ENCODE data around the gene VPS13C. TPM values are rescaled to one million over a fixed set of nuclear protein-coding genes. Genes with fewer than 3 reads are reported as not detected.

VPS13C gene
- polyA plus RNA-seq, 1 donor from 2014 or later, result 17.2 TPM

GRCh38 chr15:61828860-61829513 is 231.3 kb downstream of the VPS13C start:
- Mint-ChIP-seq H3K27me3 (peaks cover 24% of the 10 kb centered on the region), H3K4me3 (no peak overlapping the region), H3K36me3 (no peaks in the 10 kb centered on the region), H3K4me1 (peaks cover 0 to 2% (median 1%) of the 10 kb centered on the region in 3 donors), H3K27ac (no peak overlapping the region), H3K9me3 (no peaks in the 10 kb centered on the region)

GRCh38 chr15:61828008-61828407 is 232.2 kb downstream of the VPS13C start:
- peaks cover 0 to 3% (median 0%) of the 10 kb centered on the region in 3 donors for H3K9me3 Mint-ChIP-seq
- no peak overlapping the region for H3K4me3 Mint-ChIP-seq
- no peaks in the 10 kb centered on the region for H3K4me1 Mint-ChIP-seq
- H3K27me3 Mint-ChIP-seq, result peaks cover 25% of the 10 kb centered on the region
- no peaks in the 10 kb centered on the region for H3K36me3 Mint-ChIP-seq
- no peak overlapping the region for H3K27ac Mint-ChIP-seq

- H3K27me3 Mint-ChIP-seq, result peaks cover 24% of the 10 kb centered on the region
- H3K4me3 Mint-ChIP-seq, result no peak overlapping the region
- H3K9me3 Mint-ChIP-seq, result peaks cover 0 to 3% (median 0%) of the 10 kb centered on the region in 3 donors
- H3K4me1 Mint-ChIP-seq, result no peaks in the 10 kb centered on the region
- H3K27ac Mint-ChIP-seq, result no peak overlapping the region
- H3K36me3 Mint-ChIP-seq, result no peaks in the 10 kb centered on the region
These were observed 233.1 kb downstream of the VPS13C start for GRCh38 chr15:61827131-61827530.

GRCh38 chr15:61824291-61824690 is 236.0 kb downstream of the VPS13C start:
- peaks cover 0 to 5% (median 0%) of the 10 kb centered on the region in 3 donors for H3K9me3 Mint-ChIP-seq
- H3K4me1 Mint-ChIP-seq, result no peaks in the 10 kb centered on the region
- H3K4me3 Mint-ChIP-seq, result no peak overlapping the region
- no peak overlapping the region for H3K27ac Mint-ChIP-seq
- peaks cover 18% of the 10 kb centered on the region for H3K27me3 Mint-ChIP-seq
- H3K36me3 Mint-ChIP-seq, result no peaks in the 10 kb centered on the region

DNA sequence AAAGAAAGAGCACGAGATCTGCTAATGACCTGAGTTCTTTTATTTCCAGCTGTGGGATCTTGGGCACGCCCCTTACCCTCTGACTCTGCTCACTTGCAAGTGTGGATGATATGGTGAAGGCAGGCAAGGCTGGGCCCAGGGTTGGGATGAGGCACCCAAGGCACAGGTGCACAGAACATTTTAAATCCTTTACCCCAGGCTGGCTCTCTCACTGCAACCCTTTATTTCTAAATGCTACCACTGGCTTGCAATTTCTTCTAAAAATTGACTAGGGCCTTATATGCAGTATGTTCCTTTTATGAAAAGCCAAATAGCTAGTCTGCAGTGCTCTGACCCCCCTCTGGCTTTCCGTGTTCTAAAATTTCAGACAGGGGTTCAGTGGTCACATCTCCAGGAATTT is 237.7 kb downstream of the VPS13C start:
- H3K27ac Mint-ChIP-seq, result no peak overlapping the region
- H3K4me3 Mint-ChIP-seq, result no peak overlapping the region
- H3K9me3 Mint-ChIP-seq, result peaks cover 0 to 5% (median 0%) of the 10 kb centered on the region in 3 donors
- H3K36me3 Mint-ChIP-seq, result no peaks in the 10 kb centered on the region
- peaks cover 14% of the 10 kb centered on the region for H3K27me3 Mint-ChIP-seq
- H3K4me1 Mint-ChIP-seq, result no peaks in the 10 kb centered on the region

GRCh38 chr15:61820951-61821350 is 239.3 kb downstream of the VPS13C start:
- peaks cover 0 to 5% (median 0%) of the 10 kb centered on the region in 3 donors for H3K9me3 Mint-ChIP-seq
- H3K27me3 Mint-ChIP-seq, result peaks cover 14% of the 10 kb centered on the region
- no peak overlapping the region for H3K4me3 Mint-ChIP-seq
- no peak overlapping the region for H3K27ac Mint-ChIP-seq
- H3K36me3 Mint-ChIP-seq, result no peaks in the 10 kb centered on the region
- H3K4me1 Mint-ChIP-seq, result no peaks in the 10 kb centered on the region

- Mint-ChIP-seq H3K9me3 (peaks cover 0 to 5% (median 0%) of the 10 kb centered on the region in 3 donors), H3K27me3 (peaks cover 15% of the 10 kb centered on the region), H3K4me3 (no peak overlapping the region), H3K4me1 (no peaks in the 10 kb centered on the region), H3K36me3 (no peaks in the 10 kb centered on the region), H3K27ac (no peak overlapping the region)
These were observed 240.0 kb downstream of the VPS13C start for GRCh38 chr15:61820212-61820611.

GRCh38 chr15:61819386-61819785 is 240.9 kb downstream of the VPS13C start:
- H3K4me1 Mint-ChIP-seq, result no peaks in the 10 kb centered on the region
- no peak overlapping the region for H3K27ac Mint-ChIP-seq
- H3K27me3 Mint-ChIP-seq, result peaks cover 13% of the 10 kb centered on the region
- H3K4me3 Mint-ChIP-seq, result no peak overlapping the region
- H3K9me3 Mint-ChIP-seq, result peaks cover 0 to 5% (median 0%) of the 10 kb centered on the region in 3 donors
- H3K36me3 Mint-ChIP-seq, result no peaks in the 10 kb centered on the region

DNA sequence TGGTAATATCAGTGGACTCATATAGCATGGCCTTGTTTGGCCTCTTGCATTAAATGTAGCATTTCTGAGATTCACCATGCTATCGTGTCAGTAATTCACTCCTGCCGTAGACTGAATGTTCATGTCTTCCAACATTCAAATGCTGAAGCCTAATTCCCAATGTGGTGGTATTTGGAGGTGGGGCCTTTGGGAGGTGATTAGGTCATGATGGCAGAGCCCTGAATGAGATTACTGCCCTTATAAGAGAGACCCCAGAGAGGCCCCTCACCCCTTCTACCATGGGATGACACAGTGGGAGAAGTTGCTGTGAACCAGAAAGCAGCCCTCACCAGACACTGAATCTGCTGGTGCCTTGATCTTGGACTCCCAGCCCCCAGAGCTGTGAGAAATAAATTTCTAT is 241.4 kb downstream of the VPS13C start:
- Mint-ChIP-seq H3K27ac (no peak overlapping the region), H3K4me3 (no peak overlapping the region), H3K27me3 (peaks cover 9% of the 10 kb centered on the region), H3K9me3 (peaks cover 0 to 5% (median 0%) of the 10 kb centered on the region in 3 donors), H3K4me1 (no peaks in the 10 kb centered on the region), H3K36me3 (no peaks in the 10 kb centered on the region)

DNA sequence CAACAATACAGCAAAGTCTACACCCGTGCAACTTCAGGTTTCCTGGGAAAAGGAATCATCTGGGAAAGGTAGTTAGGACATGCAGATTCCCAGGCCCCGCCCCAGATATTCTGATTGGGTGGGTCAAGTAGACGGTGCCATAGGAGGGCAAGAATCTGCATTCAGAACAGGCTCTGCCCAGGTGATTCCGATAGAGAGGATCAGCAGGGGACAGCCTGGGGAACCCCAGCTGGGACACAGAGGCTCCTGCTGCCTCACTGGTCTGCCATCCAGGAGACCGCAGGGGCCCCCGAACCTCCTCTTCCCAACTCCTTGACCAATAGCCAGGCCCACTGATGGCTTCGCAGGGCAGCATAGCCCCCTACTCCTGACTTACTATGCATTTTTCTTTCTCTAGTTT is 243.4 kb downstream of the VPS13C start:
- Mint-ChIP-seq H3K9me3 (peaks cover 0 to under 1% (median 0%) of the 10 kb centered on the region in 3 donors), H3K36me3 (no peaks in the 10 kb centered on the region), H3K4me1 (no peaks in the 10 kb centered on the region), H3K4me3 (no peak overlapping the region), H3K27ac (no peak overlapping the region), H3K27me3 (peaks cover 7% of the 10 kb centered on the region)

- Mint-ChIP-seq H3K27ac (no peak overlapping the region), H3K4me3 (no peak overlapping the region), H3K36me3 (no peaks in the 10 kb centered on the region), H3K9me3 (no peaks in the 10 kb centered on the region), H3K27me3 (peaks cover 7% of the 10 kb centered on the region), H3K4me1 (no peaks in the 10 kb centered on the region)
These were observed 244.7 kb downstream of the VPS13C start for GRCh38 chr15:61815356-61816083.

DNA sequence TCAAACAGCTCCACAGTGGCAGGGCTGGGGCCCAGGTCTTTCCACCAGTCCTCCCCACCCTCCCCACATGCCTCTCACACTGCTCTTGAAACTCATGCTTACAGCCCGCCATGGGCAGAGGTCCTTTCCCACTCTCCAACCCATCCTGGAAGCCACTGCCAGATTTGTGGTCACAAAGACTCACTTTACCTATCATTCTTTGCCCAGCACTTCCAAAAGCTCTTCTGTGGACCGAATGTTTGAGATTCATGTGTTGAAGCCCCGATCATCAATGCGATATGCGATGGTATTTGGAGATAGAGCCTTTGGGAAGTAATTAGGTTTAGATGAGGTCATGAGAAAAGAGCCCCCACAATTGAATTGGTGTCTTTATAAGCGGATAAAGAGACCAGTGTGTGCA is 247.8 kb downstream of the VPS13C start:
- Mint-ChIP-seq H3K36me3 (no peaks in the 10 kb centered on the region), H3K4me3 (no peak overlapping the region), H3K27me3 (peaks cover 11% of the 10 kb centered on the region), H3K27ac (no peak overlapping the region), H3K4me1 (no peaks in the 10 kb centered on the region), H3K9me3 (no peaks in the 10 kb centered on the region)

DNA sequence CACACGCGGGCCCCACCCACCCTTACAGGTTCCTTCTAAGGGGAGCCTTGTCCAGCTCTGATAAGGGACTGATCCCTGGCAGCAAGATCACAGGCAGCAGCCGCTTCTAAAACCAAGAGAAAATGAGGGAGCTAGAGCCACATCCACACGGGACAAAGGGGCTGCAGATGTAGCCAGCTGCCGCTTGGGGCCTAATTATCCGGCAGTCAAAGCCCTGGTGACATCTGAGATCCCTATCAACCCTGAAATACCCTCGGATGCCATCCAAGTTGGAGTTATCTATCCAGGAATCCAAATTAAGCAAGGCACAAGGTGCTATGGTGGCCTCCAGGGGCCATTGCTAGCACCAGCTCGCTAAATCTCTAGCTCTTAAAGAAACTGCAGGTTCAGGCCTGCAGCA is 248.3 kb downstream of the VPS13C start:
- Mint-ChIP-seq H3K4me3 (no peak overlapping the region), H3K4me1 (no peaks in the 10 kb centered on the region), H3K27ac (no peak overlapping the region), H3K9me3 (no peaks in the 10 kb centered on the region), H3K27me3 (peaks cover 11% of the 10 kb centered on the region), H3K36me3 (no peaks in the 10 kb centered on the region)

GRCh38 chr15:61809216-61809615 is 251.0 kb downstream of the VPS13C start:
- Mint-ChIP-seq H3K27ac (no peak overlapping the region), H3K9me3 (no peaks in the 10 kb centered on the region), H3K4me1 (no peaks in the 10 kb centered on the region), H3K4me3 (no peak overlapping the region), H3K27me3 (peaks cover 7% of the 10 kb centered on the region), H3K36me3 (no peaks in the 10 kb centered on the region)

DNA sequence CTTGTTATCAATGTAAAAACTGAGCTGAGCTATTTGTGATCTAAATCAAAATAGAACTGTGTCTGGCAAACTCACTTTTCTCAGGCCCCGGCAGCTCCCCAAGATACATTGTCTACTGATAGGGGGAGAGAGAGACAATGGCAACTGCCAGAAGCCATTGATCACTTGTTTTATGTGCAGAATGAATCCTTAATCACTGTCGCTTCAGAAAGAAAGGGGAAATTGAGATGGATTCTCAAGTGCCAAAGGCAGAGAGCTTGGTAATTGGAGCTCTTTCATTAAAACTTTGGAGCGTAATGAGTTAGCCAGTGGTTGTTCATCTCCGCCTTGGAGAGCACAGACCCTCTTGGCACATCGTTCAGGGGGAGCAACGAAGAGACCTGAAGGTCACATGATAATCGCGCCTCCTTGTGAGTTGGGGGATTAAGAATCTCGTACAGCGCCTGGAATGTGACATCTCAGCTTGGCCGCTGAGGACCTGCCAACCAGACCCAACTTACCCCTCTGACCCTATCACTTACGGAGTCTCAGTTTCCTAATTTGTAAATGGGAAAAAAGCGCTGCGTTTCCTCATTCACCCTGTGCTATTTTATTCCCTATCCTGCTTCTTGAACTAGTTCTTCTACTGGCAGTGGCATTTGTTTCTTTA is 252.8 kb downstream of the VPS13C start:
- no peaks in the 10 kb centered on the region for H3K9me3 Mint-ChIP-seq
- no peaks in the 10 kb centered on the region for H3K4me1 Mint-ChIP-seq
- H3K36me3 Mint-ChIP-seq, result no peaks in the 10 kb centered on the region
- H3K27me3 Mint-ChIP-seq, result peaks cover 7% of the 10 kb centered on the region
- no peak overlapping the region for H3K4me3 Mint-ChIP-seq
- H3K27ac Mint-ChIP-seq, result no peak overlapping the region

Measured in IgD-negative memory B cell (primary cell).